Suprapubic skin (tissue), 4 donors: Measurements from ENCODE around the gene GOLGA3. TPM values are rescaled to one million over a fixed set of nuclear protein-coding genes. Genes with fewer than 3 reads are reported as not detected.

ENCODE experiments used
- DNase-seq, 2 donors: peaks; one replicate each; pipeline ENCODE4 v3.0.0-alpha.2; 2019; ENCODE audit warnings: low spot score in 2 of 2
- H3K27ac ChIP-seq: fragments of 200-600 bp; sonication (generic); one replicate; pipeline ENCODE4 v1.5.1; 2019
- H3K27me3 ChIP-seq: fragments of 200-600 bp; sonication (generic); one replicate; pipeline ENCODE4 v1.5.1; 2019
- H3K36me3 ChIP-seq: fragments of 200-600 bp; sonication (generic); one replicate; pipeline ENCODE4 v1.5.1; 2019
- H3K4me1 ChIP-seq: fragments of 200-600 bp; sonication (generic); one replicate; pipeline ENCODE4 v1.5.1; 2019
- H3K4me3 ChIP-seq: fragments of 200-600 bp; sonication (generic); one replicate; pipeline ENCODE4 v1.5.1; 2019; ENCODE audit warnings: mild to moderate bottlenecking
- H3K9me3 ChIP-seq: fragments of 200-600 bp; sonication (generic); one replicate; pipeline ENCODE4 v1.5.1; 2019
- CTCF ChIP-seq, 2 donors: fragments of 200-600 bp in 1 of 2; fragments of 450-650 bp in 1 of 2; sonication (generic) in 1 of 2; IDR thresholded peaks; one replicate each; pipeline ENCODE4 v1.5.1; 2016 to 2019; ENCODE audit warnings: antibody characterized with exemption in 2 of 2, mild to moderate bottlenecking in 1 of 2, moderate library complexity in 1 of 2
- EP300 ChIP-seq: sonication (generic); formaldehyde crosslinking; IDR thresholded peaks from one replicate; pipeline ENCODE4 v1.6.1; 2017; ENCODE audit warnings: antibody characterized with exemption
- POLR2A ChIP-seq, 2 donors: fragments of 450-650 bp; IDR thresholded peaks; one replicate each; pipeline ENCODE4 v1.6.1; 2017; ENCODE audit warnings: antibody characterized with exemption in 2 of 2, mild to moderate bottlenecking in 2 of 2, moderate library complexity in 2 of 2
- POLR2AphosphoS5 ChIP-seq, 3 donors: sonication (generic); formaldehyde crosslinking; IDR thresholded peaks; one replicate each; pipeline ENCODE4 v1.6.1; 2017; ENCODE audit warnings: antibody characterized with exemption in 3 of 3
- WGBS: methylation state at CpG from one replicate; pipeline ENCODE4 v1.1.5; 2018; 5-methylcytosine and 5-hydroxymethylcytosine counted together
- total RNA-seq, 4 donors: library from RNA; depleted of rRNA; stranded (reverse); fragments of >200 nt; gene quantifications; one replicate each; pipeline ENCODE4 v1.1.0, GENCODE V29; 2016

Gene GOLGA3
- total RNA-seq, 4 donors from 2014 or later = 75.8 to 98.4 (median 81.0) TPM

- Histone ChIP-seq H3K4me3 (no peak overlapping the region), H3K36me3 (peaks cover 97% of the 10 kb centered on the region), H3K27ac (no peak overlapping the region), H3K9me3 (no peaks in the 10 kb centered on the region), H3K27me3 (no peaks in the 10 kb centered on the region), H3K4me1 (no peaks in the 10 kb centered on the region)
- no peak for DNase-seq
- TF ChIP-seq POLR2AphosphoS5 (IDR thresholded peaks at IDR 0.05) (no peak), POLR2A (IDR thresholded peaks at IDR 0.05) (no peak), EP300 (no peak), CTCF (IDR thresholded peaks at IDR 0.05) (no peak)
- WGBS = 91% methylated on average over 17 of the region's 17 CpGs
These were observed 97.1 kb downstream of the GOLGA3 start for GRCh38 chr12:132731574-132731973.

GRCh38 chr12:132730353-132730752, 98.3 kb downstream of the GOLGA3 start:
- no peak for DNase-seq
- no peak overlapping the region for H3K4me3 ChIP-seq
- H3K27ac ChIP-seq = no peak overlapping the region
- H3K9me3 ChIP-seq = no peaks in the 10 kb centered on the region
- H3K27me3 ChIP-seq = no peaks in the 10 kb centered on the region
- H3K4me1 ChIP-seq = no peaks in the 10 kb centered on the region
- peaks cover 97% of the 10 kb centered on the region for H3K36me3 ChIP-seq
- TF ChIP-seq EP300 = no peak
- TF ChIP-seq CTCF (IDR thresholded peaks at IDR 0.05) = no peak
- TF ChIP-seq POLR2AphosphoS5 (IDR thresholded peaks at IDR 0.05) = no peak
- TF ChIP-seq POLR2A (IDR thresholded peaks at IDR 0.05) = no peak
- WGBS = 96% methylated on average over 6 of the region's 11 CpGs

GRCh38 chr12:132729541-132730320, 98.9 kb downstream of the GOLGA3 start:
- H3K4me3 ChIP-seq = no peak overlapping the region
- H3K4me1 ChIP-seq = no peaks in the 10 kb centered on the region
- no peaks in the 10 kb centered on the region for H3K27me3 ChIP-seq
- DNase-seq = no peak
- TF ChIP-seq CTCF (IDR thresholded peaks at IDR 0.05) = no peak
- no peak for TF ChIP-seq POLR2A (IDR thresholded peaks at IDR 0.05)
- no peak for TF ChIP-seq POLR2AphosphoS5 (IDR thresholded peaks at IDR 0.05)
- TF ChIP-seq EP300 = no peak
- H3K36me3 ChIP-seq = peaks cover 97% of the 10 kb centered on the region
- 87% methylated on average over 24 of the region's 24 CpGs for WGBS
- no peak overlapping the region for H3K27ac ChIP-seq
- H3K9me3 ChIP-seq = no peaks in the 10 kb centered on the region

GRCh38 chr12:132728502-132728901, 100.2 kb downstream of the GOLGA3 start:
- no peak overlapping the region for H3K27ac ChIP-seq
- WGBS = 80% methylated on average over 7 of the region's 7 CpGs
- no peaks in the 10 kb centered on the region for H3K27me3 ChIP-seq
- TF ChIP-seq POLR2A (IDR thresholded peaks at IDR 0.05) (no peak), POLR2AphosphoS5 (IDR thresholded peaks at IDR 0.05) (no peak), EP300 (no peak), CTCF (IDR thresholded peaks at IDR 0.05) (no peak)
- H3K4me3 ChIP-seq = no peak overlapping the region
- no peak for DNase-seq
- no peaks in the 10 kb centered on the region for H3K9me3 ChIP-seq
- peaks cover 97% of the 10 kb centered on the region for H3K36me3 ChIP-seq
- no peaks in the 10 kb centered on the region for H3K4me1 ChIP-seq

GRCh38 chr12:132727091-132727794, 101.4 kb downstream of the GOLGA3 start:
- peaks cover 96% of the 10 kb centered on the region for H3K36me3 ChIP-seq
- H3K9me3 ChIP-seq = no peaks in the 10 kb centered on the region
- no peaks in the 10 kb centered on the region for H3K27me3 ChIP-seq
- no peak for DNase-seq
- H3K4me1 ChIP-seq = no peaks in the 10 kb centered on the region
- no peak overlapping the region for H3K27ac ChIP-seq
- TF ChIP-seq POLR2AphosphoS5 (IDR thresholded peaks at IDR 0.05) = no peak
- no peak for TF ChIP-seq EP300
- TF ChIP-seq CTCF (IDR thresholded peaks at IDR 0.05) = no peak
- TF ChIP-seq POLR2A (IDR thresholded peaks at IDR 0.05) = no peak
- WGBS = 92% methylated on average over 34 of the region's 37 CpGs
- no peak overlapping the region for H3K4me3 ChIP-seq
